NCI-H2171 (cell line): ENCODE measurements around the gene SLC18B1.

Experiments
- DNase-seq: peaks from one replicate; lab custom pipeline; 2025; lab: John Stamatoyannopoulos, UW

SLC18B1 gene

GRCh38 chr6:132797951-132798868 lies at the start of gene SLC18B1:
SLC18B1 (minus strand) TSS chr6:132798637; CDS start chr6:132798456, 181 bp downstream.
- DNase-seq = peak; percentile 46

- DNase-seq = no peak
Observed at GRCh38 chr6:132843316-132844035, 45.0 kb upstream of the SLC18B1 start.

GRCh38 chr6:132841966-132842365 lies 43.5 kb upstream of the SLC18B1 start:
- DNase-seq = no peak

GRCh38 chr6:132832891-132833290 lies 34.5 kb upstream of the SLC18B1 start:
- DNase-seq = no peak

- DNase-seq = peak; percentile 37
Observed at GRCh38 chr6:132830334-132830751, 31.9 kb upstream of the SLC18B1 start.

DNA sequence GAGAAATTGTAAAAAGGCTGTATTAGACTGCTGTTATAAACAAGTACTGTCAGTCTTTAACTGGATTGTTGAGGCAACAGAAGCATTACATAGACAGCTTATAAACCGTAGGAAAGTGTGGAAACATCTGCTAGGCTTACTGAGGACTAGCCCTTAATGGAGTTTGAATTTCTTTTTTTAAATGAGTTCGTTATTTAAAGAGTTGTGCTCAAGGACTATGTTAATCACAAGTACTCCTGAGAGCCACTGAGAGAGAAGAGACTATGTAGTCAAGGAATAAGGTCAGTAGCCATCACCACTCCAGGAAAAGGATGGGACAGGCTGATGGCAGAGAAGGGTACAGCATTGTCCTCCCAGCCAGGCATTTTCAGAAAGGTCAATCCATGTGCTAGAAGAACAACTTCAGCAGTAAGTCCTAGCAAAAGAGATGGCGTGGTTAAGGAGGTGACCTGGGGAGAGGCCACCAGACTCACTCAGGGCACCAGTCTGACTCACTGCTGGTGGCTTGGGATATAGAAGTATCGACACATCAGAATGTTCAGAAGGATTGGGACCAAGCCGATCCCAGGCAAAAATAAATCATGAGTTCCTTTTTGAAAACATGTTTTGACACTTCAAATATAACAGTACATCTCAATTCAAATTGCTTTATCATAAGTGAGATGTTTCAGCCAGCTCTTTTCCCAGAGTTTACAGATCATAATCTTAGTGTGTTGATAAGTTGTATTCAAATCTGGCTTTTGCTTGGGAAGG lies 22.4 kb upstream of the SLC18B1 start:
- DNase-seq = no peak

GRCh38 chr6:132819405-132820161 lies 21.1 kb upstream of the SLC18B1 start:
- DNase-seq = no peak

DNA sequence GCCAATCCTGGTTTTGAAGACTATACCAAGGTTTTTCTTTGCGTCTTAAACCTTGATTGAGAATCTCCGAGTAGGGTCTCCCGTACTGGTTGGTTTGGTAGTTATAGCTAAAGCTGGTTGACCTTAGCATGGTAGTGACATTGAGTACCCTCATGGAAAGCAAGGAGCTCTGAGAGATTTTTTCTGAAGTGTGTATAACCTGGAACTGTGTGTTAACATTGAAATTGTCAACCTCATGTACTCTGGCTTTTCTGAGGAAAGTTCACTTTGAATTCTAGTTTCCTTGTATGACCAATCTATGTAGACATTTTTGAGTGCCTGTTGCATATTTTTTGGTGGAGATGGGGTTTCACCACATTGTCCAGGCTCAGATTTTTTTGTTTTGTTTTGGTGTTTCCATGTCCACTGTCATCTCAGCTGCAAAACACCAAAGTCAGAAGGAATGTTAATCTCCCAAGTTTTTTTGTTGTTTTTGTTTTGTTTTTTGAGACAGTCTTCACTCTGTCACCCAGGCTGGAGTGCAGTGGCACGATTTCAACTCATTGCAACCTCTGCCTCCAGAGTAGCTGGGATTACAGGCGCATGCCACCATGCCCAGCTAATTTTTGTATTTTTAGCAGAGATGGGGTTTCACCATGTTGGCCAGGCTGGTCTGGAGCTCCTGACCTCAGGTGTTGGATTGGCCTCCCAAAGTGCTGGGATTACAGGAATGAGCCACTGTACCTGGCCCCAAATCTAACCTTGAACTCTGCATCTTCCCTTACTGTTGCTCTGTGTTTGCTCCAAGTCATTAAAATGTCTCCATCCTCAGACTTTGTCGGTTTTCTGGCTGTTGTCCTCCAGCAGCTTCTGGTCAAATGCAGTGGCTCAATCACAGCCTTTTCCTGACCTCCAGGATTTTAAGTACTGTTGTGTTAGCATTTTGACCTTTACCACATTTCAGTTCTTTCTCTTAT lies 20.2 kb upstream of the SLC18B1 start:
- no peak for DNase-seq

- DNase-seq = no peak
Observed at GRCh38 chr6:132817554-132818403, 19.3 kb upstream of the SLC18B1 start.

DNA sequence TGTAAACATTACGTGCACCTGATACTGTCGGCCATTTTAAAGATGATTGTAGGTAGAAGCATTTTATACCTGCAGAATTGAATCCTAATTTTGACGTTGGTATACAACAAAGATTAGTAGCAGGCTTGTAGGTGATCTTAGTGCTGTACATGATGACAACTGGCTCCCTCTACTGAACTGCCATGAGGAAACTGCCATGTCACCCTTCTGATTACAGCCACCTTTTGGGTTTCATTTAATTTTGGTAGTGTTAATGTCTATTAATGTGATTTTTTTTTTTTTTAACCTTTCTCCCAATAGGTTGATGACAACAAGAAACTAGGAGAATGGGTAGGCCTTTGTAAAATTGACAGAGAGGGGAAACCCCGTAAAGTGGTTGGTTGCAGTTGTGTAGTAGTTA lies 18.2 kb upstream of the SLC18B1 start:
- no peak for DNase-seq

DNA sequence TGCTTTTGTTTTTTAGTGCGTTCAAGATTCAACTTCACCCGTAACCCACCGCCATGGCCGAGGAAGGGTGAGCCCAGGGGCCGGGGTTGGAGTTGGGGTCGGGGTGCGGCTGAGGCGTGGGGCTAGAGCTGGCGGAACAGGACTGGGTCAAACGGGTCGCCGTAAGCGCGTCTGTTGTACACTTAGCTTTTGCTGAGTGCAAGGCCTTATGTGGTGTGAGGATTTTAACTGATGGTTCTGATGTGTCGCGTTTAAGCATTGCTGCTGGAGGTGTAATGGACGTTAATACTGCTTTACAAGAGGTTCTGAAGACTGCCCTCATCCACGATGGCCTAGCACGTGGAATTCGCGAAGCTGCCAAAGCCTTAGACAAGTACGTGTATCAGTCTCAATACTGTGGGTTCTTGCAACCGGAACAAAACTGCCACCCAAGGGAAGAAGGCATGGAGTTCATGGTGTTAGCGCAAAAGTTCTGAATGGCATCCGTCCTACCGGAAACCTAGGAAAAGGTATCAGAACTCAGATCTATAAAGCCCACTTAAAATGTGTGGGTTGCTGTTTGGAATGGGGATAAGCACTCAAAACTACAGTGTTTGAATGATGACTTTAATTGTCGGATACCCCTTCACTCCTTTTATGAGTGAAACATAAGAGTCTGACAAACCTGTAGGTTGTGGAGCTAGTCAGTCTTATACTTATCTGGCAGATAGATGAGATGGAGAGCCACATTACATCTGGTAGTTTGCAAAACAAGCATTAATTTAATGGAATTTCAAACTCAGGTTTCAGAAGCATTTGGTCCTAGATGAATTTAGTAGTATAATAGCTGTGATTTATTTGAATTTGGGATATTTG lies 16.5 kb upstream of the SLC18B1 start:
- DNase-seq = no peak

- peak; percentile 25 for DNase-seq
Observed at GRCh38 chr6:132813173-132813856, 14.9 kb upstream of the SLC18B1 start.

GRCh38 chr6:132812756-132813172 lies 14.3 kb upstream of the SLC18B1 start:
- DNase-seq = no peak

DNA sequence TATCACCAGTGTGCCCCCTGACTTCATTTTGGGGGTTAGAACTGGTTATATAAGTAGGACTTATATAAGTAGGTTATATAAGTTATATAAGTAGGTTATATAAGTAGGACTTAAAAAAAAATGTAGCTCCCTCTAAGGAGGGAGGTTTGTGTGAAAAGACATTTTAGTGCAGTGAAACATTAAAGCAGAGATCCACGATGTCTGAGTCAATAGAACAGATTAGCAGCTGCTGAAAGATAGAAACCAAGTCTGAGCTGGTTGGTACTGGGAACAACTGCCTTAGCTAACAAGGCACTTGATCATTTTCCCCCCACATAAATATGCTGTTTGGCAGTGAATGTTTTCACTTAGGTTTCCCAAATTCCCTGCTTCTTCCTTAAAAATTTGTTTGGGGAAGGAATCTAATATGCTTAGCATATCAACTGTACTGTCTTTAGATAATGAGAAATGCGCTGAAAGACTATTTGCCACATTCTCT lies 13.9 kb upstream of the SLC18B1 start:
- no peak for DNase-seq

GRCh38 chr6:132811276-132811675 lies 12.8 kb upstream of the SLC18B1 start:
- DNase-seq = no peak

GRCh38 chr6:132805548-132805947 lies 7.1 kb upstream of the SLC18B1 start:
- no peak for DNase-seq

- DNase-seq = no peak
Observed at GRCh38 chr6:132804251-132804650, 5.8 kb upstream of the SLC18B1 start.

GRCh38 chr6:132800656-132801055 lies 2.2 kb upstream of the SLC18B1 start:
- DNase-seq = no peak
